C4-2B (cell line): ENCODE data around the gene ZNF555.

ENCODE experiments used
- ZFX ChIP-seq: fragments of 450-650 bp; IDR thresholded peaks from 2 replicates; pipeline ENCODE4 v1.6.1; 2017
- TF ChIP-seq, protein P1 (sequence below): fragments of 450-650 bp; conservative IDR thresholded peaks from 2 replicates; pipeline ENCODE4 v1.5.1; 2017; ENCODE audit warnings: mild to moderate bottlenecking

DNA sequence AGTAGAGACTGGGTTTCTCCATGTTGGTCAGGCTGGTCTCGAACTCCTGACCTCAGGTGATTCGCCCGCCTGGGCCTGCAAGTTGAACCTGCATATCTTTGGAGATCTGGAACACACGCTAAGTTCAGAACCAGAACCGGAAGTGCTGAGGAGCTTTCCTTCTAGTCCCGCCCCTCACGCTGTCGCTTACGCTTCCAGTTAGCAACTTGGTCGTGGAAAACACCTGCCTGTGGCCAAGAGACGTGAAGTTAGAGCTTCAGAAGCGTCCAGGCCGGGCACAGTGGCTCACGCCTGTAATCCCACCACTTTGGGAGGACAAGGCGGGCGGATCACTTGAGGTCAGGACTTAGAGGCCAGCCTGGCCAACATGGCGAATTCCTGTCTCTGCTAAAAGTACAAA, 44.5 kb downstream of the ZNF555 start:
- TF ChIP-seq, protein P1, sequence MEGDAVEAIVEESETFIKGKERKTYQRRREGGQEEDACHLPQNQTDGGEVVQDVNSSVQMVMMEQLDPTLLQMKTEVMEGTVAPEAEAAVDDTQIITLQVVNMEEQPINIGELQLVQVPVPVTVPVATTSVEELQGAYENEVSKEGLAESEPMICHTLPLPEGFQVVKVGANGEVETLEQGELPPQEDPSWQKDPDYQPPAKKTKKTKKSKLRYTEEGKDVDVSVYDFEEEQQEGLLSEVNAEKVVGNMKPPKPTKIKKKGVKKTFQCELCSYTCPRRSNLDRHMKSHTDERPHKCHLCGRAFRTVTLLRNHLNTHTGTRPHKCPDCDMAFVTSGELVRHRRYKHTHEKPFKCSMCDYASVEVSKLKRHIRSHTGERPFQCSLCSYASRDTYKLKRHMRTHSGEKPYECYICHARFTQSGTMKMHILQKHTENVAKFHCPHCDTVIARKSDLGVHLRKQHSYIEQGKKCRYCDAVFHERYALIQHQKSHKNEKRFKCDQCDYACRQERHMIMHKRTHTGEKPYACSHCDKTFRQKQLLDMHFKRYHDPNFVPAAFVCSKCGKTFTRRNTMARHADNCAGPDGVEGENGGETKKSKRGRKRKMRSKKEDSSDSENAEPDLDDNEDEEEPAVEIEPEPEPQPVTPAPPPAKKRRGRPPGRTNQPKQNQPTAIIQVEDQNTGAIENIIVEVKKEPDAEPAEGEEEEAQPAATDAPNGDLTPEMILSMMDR = no peak
- no peak for TF ChIP-seq ZFX
